HEK293 (cell line): Measurements from ENCODE around the gene RPS6KA2.

Experiments
- CTCF ChIA-PET: fragments of 350-600 bp; formaldehyde crosslinking; extraction: SDS; loops from one replicate; lab custom pipeline; 2021; ENCODE audit warnings: antibody characterized with exemption; lab: Yijun Ruan, JAX
- POLR2A ChIA-PET: fragments of 300-600 bp; formaldehyde crosslinking; extraction: SDS; loops from one replicate; lab custom pipeline; 2020; ENCODE audit warnings: antibody characterized with exemption, inconsistent platforms; lab: Yijun Ruan, JAX
- H3K27ac ChIP-seq: fragments of 200-500 bp; sonication (Bioruptor generic); 2 replicates; pipeline ENCODE4 v1.5.1; 2014; ENCODE audit warnings: low read depth, low read length, control low read depth, inconsistent platforms; ENCODE audit errors: extremely low read depth
- H3K36me3 ChIP-seq, 2 experiments: fragments of 200-500 bp in 1 of 2; sonication (Bioruptor generic) in 1 of 2; 1 replicate in 1 of 2; 2 replicates in 1 of 2; pipeline ENCODE4 v1.5.1; 2014 to 2017; ENCODE audit warnings: inconsistent platforms in 2 of 2, low read length in 2 of 2; ENCODE audit not compliant: control insufficient read depth in 2 of 2, insufficient read depth in 1 of 2
- H3K4me1 ChIP-seq: fragments of 200-500 bp; sonication (Bioruptor generic); 2 replicates; pipeline ENCODE4 v1.5.1; 2014; ENCODE audit warnings: mild to moderate bottlenecking, low read length, inconsistent platforms; ENCODE audit not compliant: control insufficient read depth, insufficient read depth
- H3K4me3 ChIP-seq: 2 replicates; pipeline ENCODE4 v1.5.1; 2011; ENCODE audit warnings: low read depth, mild to moderate bottlenecking, control low read depth, low read length, moderate library complexity
- H3K9me3 ChIP-seq: fragments of 200-500 bp; sonication (Bioruptor generic); 2 replicates; pipeline ENCODE4 v1.5.1; 2014; ENCODE audit warnings: low read depth, low read length, inconsistent platforms; ENCODE audit not compliant: control insufficient read depth, insufficient read depth
- BCL11B ChIP-seq: fragments of 450-650 bp; formaldehyde crosslinking; IDR thresholded peaks from 2 replicates; pipeline ENCODE4 v1.5.1; 2016; ENCODE audit warnings: low read depth, missing biosample characterization, missing genetic modification characterization
- HOXA7 ChIP-seq: sonication (generic); formaldehyde crosslinking; IDR thresholded peaks from 2 replicates; pipeline ENCODE4 v1.8.1; 2022; ENCODE audit warnings: missing genetic modification reagents, borderline replicate concordance
- KLF1 ChIP-seq: fragments of 450-650 bp; formaldehyde crosslinking; IDR thresholded peaks from 2 replicates; pipeline ENCODE4 v1.5.1; 2016; ENCODE audit warnings: missing biosample characterization, missing genetic modification characterization
- PRDM6 ChIP-seq: fragments of 450-650 bp; formaldehyde crosslinking; IDR thresholded peaks from 2 replicates; pipeline ENCODE4 v1.5.1; 2017; ENCODE audit warnings: missing biosample characterization, missing genetic modification characterization
- SP3 ChIP-seq: fragments of 450-650 bp; formaldehyde crosslinking; IDR thresholded peaks from 2 replicates; pipeline ENCODE4 v1.5.1; 2016; ENCODE audit warnings: missing biosample characterization, missing genetic modification characterization
- TCF7L2 ChIP-seq: IDR thresholded peaks from 2 replicates; pipeline ENCODE4 v1.6.1; 2011; ENCODE audit warnings: low read depth, mild to moderate bottlenecking, inconsistent platforms, low read length, moderate library complexity, borderline replicate concordance
- TRIM28 ChIP-seq: IDR thresholded peaks from 2 replicates; pipeline ENCODE4 v1.6.1; 2011; ENCODE audit warnings: low read length, control low read depth, borderline replicate concordance
- ZBTB11 ChIP-seq: fragments of 450-650 bp; formaldehyde crosslinking; conservative IDR thresholded peaks from 2 replicates; pipeline ENCODE4 v1.5.1; 2016; ENCODE audit warnings: low read depth, missing biosample characterization, missing genetic modification characterization
- ZBTB8A ChIP-seq: fragments of 450-650 bp; formaldehyde crosslinking; IDR thresholded peaks from 2 replicates; pipeline ENCODE4 v1.5.1; 2016; ENCODE audit warnings: missing biosample characterization, missing genetic modification characterization
- ZNF121 ChIP-seq: fragments of 450-650 bp; formaldehyde crosslinking; IDR thresholded peaks from 2 replicates; pipeline ENCODE4 v1.5.1; 2016; ENCODE audit warnings: missing biosample characterization, missing genetic modification characterization
- ZNF184 ChIP-seq: fragments of 450-650 bp; IDR thresholded peaks from 2 replicates; pipeline ENCODE4 v1.5.1; 2018; ENCODE audit warnings: missing biosample characterization, mild to moderate bottlenecking, missing genetic modification characterization
- ZNF202 ChIP-seq: fragments of 450-650 bp; formaldehyde crosslinking; IDR thresholded peaks from 2 replicates; pipeline ENCODE4 v1.5.1; 2016; ENCODE audit warnings: missing biosample characterization, missing genetic modification characterization, borderline replicate concordance
- ZNF214 ChIP-seq: fragments of 450-650 bp; formaldehyde crosslinking; IDR thresholded peaks from 2 replicates; pipeline ENCODE4 v1.5.1; 2017; ENCODE audit warnings: missing biosample characterization, mild to moderate bottlenecking, missing genetic modification characterization, borderline replicate concordance
- ZNF223 ChIP-seq: fragments of 450-650 bp; formaldehyde crosslinking; IDR thresholded peaks from 2 replicates; pipeline ENCODE4 v1.5.1; 2016; ENCODE audit warnings: missing biosample characterization, missing genetic modification characterization
- ZNF24 ChIP-seq: fragments of 450-650 bp; formaldehyde crosslinking; IDR thresholded peaks from 2 replicates; pipeline ENCODE4 v1.5.1; 2016; ENCODE audit warnings: missing biosample characterization, missing genetic modification characterization
- ZNF560 ChIP-seq: fragments of 450-650 bp; formaldehyde crosslinking; IDR thresholded peaks from 2 replicates; pipeline ENCODE4 v1.5.1; 2017; ENCODE audit warnings: missing biosample characterization, missing genetic modification characterization, borderline replicate concordance
- ZNF664 ChIP-seq: fragments of 450-650 bp; formaldehyde crosslinking; IDR thresholded peaks from 2 replicates; pipeline ENCODE4 v1.5.1; 2016; ENCODE audit warnings: missing biosample characterization, missing genetic modification characterization
- ZNF707 ChIP-seq: fragments of 450-650 bp; formaldehyde crosslinking; IDR thresholded peaks from 2 replicates; pipeline ENCODE4 v1.5.1; 2016; ENCODE audit warnings: missing biosample characterization, missing genetic modification characterization
- ZSCAN30 ChIP-seq: fragments of 450-650 bp; IDR thresholded peaks from 2 replicates; pipeline ENCODE4 v1.5.1; 2018; ENCODE audit warnings: missing biosample characterization, mild to moderate bottlenecking, missing genetic modification characterization, moderate library complexity
- ZSCAN4 ChIP-seq: fragments of 450-650 bp; formaldehyde crosslinking; IDR thresholded peaks from 2 replicates; pipeline ENCODE4 v1.5.1; 2017; ENCODE audit warnings: missing biosample characterization, missing genetic modification characterization

The RPS6KA2 gene

GRCh38 chr6:166472636-166473035, 154.4 kb downstream of the RPS6KA2 start:
- no peaks in the 10 kb centered on the region for H3K4me1 ChIP-seq
- H3K36me3 ChIP-seq: peaks cover 0 to 7% of the 10 kb centered on the region in 2 experiments; a peak in 1 of 3 replicates
- TF ChIP-seq ZNF707 (tag by site-specific recombination) (no peak), TRIM28 (no peak), ZNF202 (tag by site-specific recombination) (no peak), ZBTB11 (tag by site-specific recombination) (no peak), PRDM6 (no peak), ZNF184 (tag by site-specific recombination) (no peak), ZNF560 (tag by site-specific recombination) (no peak), ZSCAN30 (tag by site-specific recombination) (no peak), ZNF664 (no peak), ZNF24 (no peak)
- POLR2A ChIA-PET: no interaction called here
- no peak overlapping the region for H3K27ac ChIP-seq
- H3K9me3 ChIP-seq: no peaks in the 10 kb centered on the region
- H3K4me3 ChIP-seq: no peak overlapping the region
- CTCF ChIA-PET: no interaction called here

GRCh38 chr6:166471797-166472260, 155.2 kb downstream of the RPS6KA2 start:
- POLR2A ChIA-PET: no interaction called here
- no peaks in the 10 kb centered on the region for H3K9me3 ChIP-seq
- H3K36me3 ChIP-seq: peaks cover 0 to 9% of the 10 kb centered on the region in 2 experiments; a peak in 1 of 3 replicates
- no peak overlapping the region for H3K4me3 ChIP-seq
- H3K27ac ChIP-seq: no peak overlapping the region
- CTCF ChIA-PET: no interaction called here
- TF ChIP-seq ZNF121 (no peak), KLF1 (tag by site-specific recombination) (no peak), ZSCAN4 (tag by site-specific recombination) (no peak), ZSCAN30 (tag by site-specific recombination) (no peak)
- no peaks in the 10 kb centered on the region for H3K4me1 ChIP-seq

- ChIA-PET CTCF (no interaction called here), POLR2A (no interaction called here)
- no peak for TF ChIP-seq PRDM6
- no peak for TF ChIP-seq ZNF223 (tag by site-specific recombination)
- no peak for TF ChIP-seq HOXA7 (CRISPR knock-in tag)
- TF ChIP-seq TCF7L2: no peak
- TF ChIP-seq ZNF214 (tag by site-specific recombination): no peak
- TF ChIP-seq BCL11B: no peak
- TF ChIP-seq SP3: no peak
- no peak for TF ChIP-seq ZBTB8A (tag by site-specific recombination)
- no peak overlapping the region for H3K4me3 ChIP-seq
- H3K27ac ChIP-seq: no peak overlapping the region
- H3K36me3 ChIP-seq: peaks cover 0 to 9% of the 10 kb centered on the region in 2 experiments; a peak in 1 of 3 replicates
- H3K9me3 ChIP-seq: no peaks in the 10 kb centered on the region
- H3K4me1 ChIP-seq: no peaks in the 10 kb centered on the region
Measured at GRCh38 chr6:166470863-166471410, 156.1 kb downstream of the RPS6KA2 start.
